ENCODE data around the gene FNDC3A.
"Not testable (repeated sequence)": the region's sequence is repeated elsewhere in the genome, so short reads cannot be mapped to it uniquely, and the experiment has no call there.

Gene FNDC3A

GRCh38 chr13:49110122-49110912, 134.6 kb downstream of the FNDC3A start:
- DNase-seq (ENCODE audit: insufficient read length, low spot score) (peak; percentile 18), FAIRE-seq (peak; percentile 88)
- TF ChIP-seq POLR2AphosphoS5 (IDR thresholded peaks at IDR 0.05; ENCODE audit: low read depth, low read length) (no peak), PAX5 (IDR thresholded peaks at IDR 0.05; ENCODE audit: insufficient read depth, low read length, severe bottlenecking) (no peak), POLR2A (IDR thresholded peaks at IDR 0.05; ENCODE audit: low read depth, low read length) (no peak), TAF1 (IDR thresholded peaks at IDR 0.05; ENCODE audit: low read depth, low read length) (no peak), POU2F2 (IDR thresholded peaks at IDR 0.05; ENCODE audit: low read depth, low read length) (no peak), SPI1 (IDR thresholded peaks at IDR 0.05; ENCODE audit: low read depth, low read length) (no peak)

- no peak for TF ChIP-seq POU2F2 (IDR thresholded peaks at IDR 0.05; ENCODE audit: low read depth, low read length)
- TF ChIP-seq PAX5 (IDR thresholded peaks at IDR 0.05; ENCODE audit: insufficient read depth, low read length, severe bottlenecking): no peak
- no peak for TF ChIP-seq POLR2AphosphoS5 (IDR thresholded peaks at IDR 0.05; ENCODE audit: low read depth, low read length)
- no peak for TF ChIP-seq POLR2A (IDR thresholded peaks at IDR 0.05; ENCODE audit: low read depth, low read length)
- no peak for TF ChIP-seq TAF1 (IDR thresholded peaks at IDR 0.05; ENCODE audit: low read depth, low read length)
- TF ChIP-seq SPI1 (IDR thresholded peaks at IDR 0.05; ENCODE audit: low read depth, low read length): no peak
- DNase-seq (ENCODE audit: insufficient read length, low spot score) (no peak), FAIRE-seq (peak; percentile 35)
Measured at GRCh38 chr13:49110913-49111170, 135.1 kb downstream of the FNDC3A start.

- no peak for TF ChIP-seq TAF1 (IDR thresholded peaks at IDR 0.05; ENCODE audit: low read depth, low read length)
- TF ChIP-seq POLR2A (IDR thresholded peaks at IDR 0.05; ENCODE audit: low read depth, low read length): no peak
- no peak for TF ChIP-seq PAX5 (IDR thresholded peaks at IDR 0.05; ENCODE audit: insufficient read depth, low read length, severe bottlenecking)
- no peak for TF ChIP-seq POU2F2 (IDR thresholded peaks at IDR 0.05; ENCODE audit: low read depth, low read length)
- FAIRE-seq: no peak
- DNase-seq (ENCODE audit: insufficient read length, low spot score): no peak
Measured at GRCh38 chr13:49112782-49113525, 137.2 kb downstream of the FNDC3A start.

- no peak for DNase-seq (ENCODE audit: insufficient read length, low spot score)
- no peak for FAIRE-seq
- TF ChIP-seq POLR2A (IDR thresholded peaks at IDR 0.05; ENCODE audit: low read depth, low read length) (no peak), PAX5 (IDR thresholded peaks at IDR 0.05; ENCODE audit: insufficient read depth, low read length, severe bottlenecking) (no peak), POLR2AphosphoS5 (IDR thresholded peaks at IDR 0.05; ENCODE audit: low read depth, low read length) (no peak), TAF1 (IDR thresholded peaks at IDR 0.05; ENCODE audit: low read depth, low read length) (no peak), POU2F2 (IDR thresholded peaks at IDR 0.05; ENCODE audit: low read depth, low read length) (no peak)
Measured at GRCh38 chr13:49113526-49114286, 138.0 kb downstream of the FNDC3A start.

DNA sequence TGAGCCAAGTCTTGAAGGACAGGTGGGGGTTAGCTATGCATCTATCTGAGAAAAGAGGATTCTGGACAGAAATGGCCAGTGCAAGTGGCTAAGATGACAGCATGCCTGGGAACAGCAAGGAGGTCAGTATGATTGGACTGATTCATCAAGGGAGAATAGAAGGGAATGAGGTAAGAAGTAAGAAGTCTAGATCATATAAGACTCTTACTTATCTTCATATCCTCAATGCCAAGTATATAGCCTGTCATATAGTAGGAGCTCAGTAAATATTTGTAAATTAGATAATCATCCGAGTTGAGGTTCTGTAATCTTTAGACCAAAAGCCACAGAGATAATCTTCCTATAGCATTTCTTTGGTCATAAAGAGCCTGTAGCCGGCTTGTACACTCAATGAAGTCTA, 141.2 kb downstream of the FNDC3A start:
- TF ChIP-seq PAX5 (IDR thresholded peaks at IDR 0.05; ENCODE audit: insufficient read depth, low read length, severe bottlenecking) (no peak), POU2F2 (IDR thresholded peaks at IDR 0.05; ENCODE audit: low read depth, low read length) (no peak), TAF1 (IDR thresholded peaks at IDR 0.05; ENCODE audit: low read depth, low read length) (no peak), SPI1 (IDR thresholded peaks at IDR 0.05; ENCODE audit: low read depth, low read length) (no peak), POLR2AphosphoS5 (IDR thresholded peaks at IDR 0.05; ENCODE audit: low read depth, low read length) (no peak), POLR2A (IDR thresholded peaks at IDR 0.05; ENCODE audit: low read depth, low read length) (no peak)
- DNase-seq (ENCODE audit: insufficient read length, low spot score) (no peak), FAIRE-seq (no peak)

GRCh38 chr13:49118455-49118854, 142.7 kb downstream of the FNDC3A start:
- FAIRE-seq; DNase-seq (ENCODE audit: insufficient read length, low spot score): not testable (repeated sequence)

DNA sequence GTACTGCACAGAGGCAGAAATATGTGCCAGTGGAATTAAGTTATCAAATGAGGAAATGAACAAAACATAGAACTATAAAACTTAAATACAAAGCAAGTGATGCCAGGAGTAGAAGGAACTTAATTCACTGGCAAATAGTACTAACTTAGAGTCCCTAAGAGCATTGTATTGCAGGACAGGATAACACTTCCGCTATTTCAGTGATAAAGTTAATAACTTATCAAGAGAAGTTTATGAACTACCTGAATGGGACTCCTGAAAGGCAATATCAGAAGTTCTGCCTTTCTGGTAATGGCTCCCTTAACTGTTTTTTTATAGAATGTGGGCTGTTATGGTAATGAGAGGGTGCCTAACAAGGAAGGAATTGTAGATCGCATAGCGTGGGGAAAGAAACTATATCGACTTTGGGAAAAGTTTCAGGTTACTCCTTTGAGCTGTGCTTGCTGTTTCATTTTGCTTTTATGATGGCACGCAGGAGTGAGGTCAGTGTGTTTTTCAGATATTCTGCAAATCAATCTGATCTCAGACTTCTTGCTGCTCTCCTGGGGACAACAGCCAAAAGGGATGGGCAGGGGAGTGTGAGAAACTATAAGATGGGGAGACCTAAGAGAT, 149.1 kb downstream of the FNDC3A start:
- FAIRE-seq (peak; percentile 35), DNase-seq (ENCODE audit: insufficient read length, low spot score) (no peak)
- no peak for TF ChIP-seq PAX5 (IDR thresholded peaks at IDR 0.05; ENCODE audit: insufficient read depth, low read length, severe bottlenecking)

DNA sequence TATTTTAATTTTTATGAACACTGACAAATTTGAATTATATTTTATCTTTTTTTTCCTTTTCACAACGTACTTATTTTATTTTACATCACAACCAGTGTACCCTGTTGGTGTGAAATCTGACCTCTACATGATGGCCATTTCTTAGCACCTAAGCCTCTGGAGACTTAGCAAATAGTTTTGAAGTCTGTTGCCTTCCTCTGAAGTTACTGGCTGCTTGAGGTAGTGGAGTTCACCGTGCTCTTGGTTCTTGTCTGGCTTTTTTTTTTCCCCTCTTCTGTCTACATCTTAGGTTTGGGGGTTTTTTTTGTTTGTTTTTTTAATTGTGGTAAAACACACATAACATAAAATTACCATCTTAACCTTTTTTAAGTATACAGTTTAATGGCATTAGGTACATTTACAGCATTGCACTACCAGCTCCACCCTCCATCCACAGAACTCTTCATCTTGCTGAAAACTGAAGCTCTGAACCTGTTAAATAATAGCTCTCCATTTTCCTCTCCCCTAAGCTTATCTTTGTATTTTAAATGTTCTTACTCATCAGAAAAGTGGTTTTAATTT, 150.3 kb downstream of the FNDC3A start:
- TF ChIP-seq SPI1 (IDR thresholded peaks at IDR 0.05; ENCODE audit: low read depth, low read length) (no peak), POU2F2 (IDR thresholded peaks at IDR 0.05; ENCODE audit: low read depth, low read length) (no peak), PAX5 (IDR thresholded peaks at IDR 0.05; ENCODE audit: insufficient read depth, low read length, severe bottlenecking) (no peak), TAF1 (IDR thresholded peaks at IDR 0.05; ENCODE audit: low read depth, low read length) (no peak), POLR2AphosphoS5 (IDR thresholded peaks at IDR 0.05; ENCODE audit: low read depth, low read length) (no peak), POLR2A (IDR thresholded peaks at IDR 0.05; ENCODE audit: low read depth, low read length) (no peak)
- FAIRE-seq (no peak), DNase-seq (ENCODE audit: insufficient read length, low spot score) (no peak)

DNA sequence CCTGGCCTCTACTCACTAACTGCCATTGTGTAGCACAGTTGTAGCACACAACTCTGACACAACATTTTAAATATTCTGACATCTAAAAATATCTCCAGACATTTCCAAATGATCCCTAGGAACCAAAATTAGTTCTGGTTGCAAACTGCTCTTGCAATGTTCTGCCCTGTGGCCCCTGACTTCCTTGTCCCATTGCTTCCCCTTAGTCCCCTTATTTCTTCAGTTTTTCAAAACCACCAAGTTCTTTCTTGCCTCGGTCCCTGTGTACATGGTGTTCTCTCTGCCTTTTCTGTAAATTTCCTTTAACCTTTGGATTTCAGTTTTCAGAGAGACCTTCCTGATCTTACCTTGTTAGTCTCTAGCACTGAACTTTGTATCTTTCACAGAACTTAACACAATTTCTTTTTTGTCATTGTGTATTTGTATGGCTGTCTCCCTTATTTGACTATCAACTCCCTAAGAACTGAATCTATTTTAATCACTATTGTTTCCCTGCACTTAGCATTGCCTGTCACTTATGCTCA, 156.8 kb downstream of the FNDC3A start:
- no peak for TF ChIP-seq POU2F2 (IDR thresholded peaks at IDR 0.05; ENCODE audit: low read depth, low read length)
- TF ChIP-seq TAF1 (IDR thresholded peaks at IDR 0.05; ENCODE audit: low read depth, low read length): no peak
- no peak for TF ChIP-seq POLR2A (IDR thresholded peaks at IDR 0.05; ENCODE audit: low read depth, low read length)
- TF ChIP-seq PAX5 (IDR thresholded peaks at IDR 0.05; ENCODE audit: insufficient read depth, low read length, severe bottlenecking): no peak
- no peak for TF ChIP-seq POLR2AphosphoS5 (IDR thresholded peaks at IDR 0.05; ENCODE audit: low read depth, low read length)
- no peak for DNase-seq (ENCODE audit: insufficient read length, low spot score)
- no peak for FAIRE-seq
